MM.1S (cell line): Measurements from ENCODE around the gene ABCB8.

ENCODE experiments used
- DNase-seq: peaks from one replicate; pipeline ENCODE4 v3.0.0-alpha.2; 2015
- H2AFZ ChIP-seq: fragments of 300-600 bp; sonication (generic); 2 replicates; pipeline ENCODE4 v1.6.0; 2016; ENCODE audit warnings: antibody characterized with exemption, low read length
- H3F3A ChIP-seq: fragments of 300-600 bp; sonication (generic); 2 replicates; pipeline ENCODE4 v1.6.1; 2016; ENCODE audit warnings: mild to moderate bottlenecking, antibody characterized with exemption, low read length, moderate library complexity, mixed read lengths; ENCODE audit not compliant: insufficient read depth
- H3K27ac ChIP-seq: fragments of 300-600 bp; sonication (generic); 2 replicates; pipeline ENCODE4 v1.5.1; 2016; ENCODE audit warnings: mild to moderate bottlenecking, low read length
- H3K27me3 ChIP-seq: fragments of 300-600 bp; sonication (generic); replicated peaks from 2 replicates; pipeline ENCODE4 v1.6.0; 2016; ENCODE audit warnings: low read length; ENCODE audit not compliant: insufficient read depth
- H3K36me3 ChIP-seq: fragments of 300-600 bp; sonication (generic); replicated peaks from 2 replicates; pipeline ENCODE4 v1.6.1; 2016; ENCODE audit warnings: mild to moderate bottlenecking, low read length, mixed read lengths; ENCODE audit not compliant: insufficient read depth
- H3K4me1 ChIP-seq: fragments of 300-600 bp; sonication (generic); 2 replicates; pipeline ENCODE4 v1.6.1; 2016; ENCODE audit warnings: low read length, mixed read lengths
- H3K4me2 ChIP-seq: fragments of 300-600 bp; sonication (generic); 2 replicates; pipeline ENCODE4 v1.6.0; 2016; ENCODE audit warnings: low read depth, low read length
- H3K4me3 ChIP-seq: fragments of 300-600 bp; sonication (generic); 2 replicates; pipeline ENCODE4 v1.5.1; 2016; ENCODE audit warnings: low read length, mixed read lengths
- H3K79me2 ChIP-seq: fragments of 300-600 bp; sonication (generic); 2 replicates; pipeline ENCODE4 v1.6.1; 2016; ENCODE audit warnings: mixed run types, low read length, mixed read lengths
- H3K9ac ChIP-seq: fragments of 300-600 bp; sonication (generic); 2 replicates; pipeline ENCODE4 v1.6.1; 2016; ENCODE audit warnings: low read length, mixed read lengths
- H3K9me2 ChIP-seq: fragments of 300-600 bp; sonication (generic); replicated peaks from 2 replicates; pipeline ENCODE4 v1.6.1; 2016; ENCODE audit warnings: mild to moderate bottlenecking, low read length, mixed read lengths; ENCODE audit not compliant: insufficient read depth
- H3K9me3 ChIP-seq: fragments of 300-600 bp; sonication (generic); replicated peaks from 2 replicates; pipeline ENCODE4 v1.6.1; 2016; ENCODE audit warnings: mild to moderate bottlenecking, low read length, mixed read lengths; ENCODE audit not compliant: insufficient read depth
- H4K20me1 ChIP-seq: fragments of 300-600 bp; sonication (generic); 2 replicates; pipeline ENCODE4 v1.6.1; 2016; ENCODE audit warnings: mild to moderate bottlenecking, low read length, moderate library complexity, mixed read lengths; ENCODE audit not compliant: insufficient read depth
- EZH2 ChIP-seq: fragments of 300-600 bp; sonication (generic); optimal IDR thresholded peaks from 2 replicates; pipeline ENCODE3; 2017; ENCODE audit warnings: low read depth, mild to moderate bottlenecking, antibody characterized with exemption, low read length, mixed read lengths
- EZH2phosphoT487 ChIP-seq: fragments of 300-600 bp; sonication (generic); IDR thresholded peaks from 2 replicates; pipeline ENCODE4 v1.6.1; 2018; ENCODE audit warnings: antibody characterized with exemption, low read length
- TF ChIP-seq, protein P1 (sequence below): fragments of 300-600 bp; sonication (generic); IDR thresholded peaks from 2 replicates; pipeline ENCODE4 v1.5.1; 2016; ENCODE audit warnings: antibody characterized with exemption, low read length, mixed read lengths

The ABCB8 gene

DNA sequence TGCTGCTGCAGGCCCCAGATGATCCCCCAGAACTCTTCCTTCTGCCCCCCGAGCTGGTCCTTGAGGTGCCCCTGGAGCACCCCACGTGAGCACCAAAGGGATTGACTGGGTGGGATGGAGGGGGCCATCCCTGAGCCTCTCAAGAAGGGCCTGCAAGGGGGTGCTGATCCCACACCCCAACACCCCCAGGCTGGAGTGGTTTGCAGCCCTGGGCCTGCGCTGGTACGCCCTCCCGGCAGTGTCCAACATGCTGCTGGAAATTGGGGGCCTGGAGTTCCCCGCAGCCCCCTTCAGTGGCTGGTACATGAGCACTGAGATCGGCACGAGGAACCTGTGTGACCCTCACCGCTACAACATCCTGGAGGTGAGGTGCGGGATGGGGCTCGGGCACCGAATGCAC lies 29.2 kb upstream of the ABCB8 start:
- H3K4me1 ChIP-seq = no peaks in the 10 kb centered on the region
- H3K9me3 ChIP-seq = no peaks in the 10 kb centered on the region
- TF ChIP-seq EZH2phosphoT487 (no peak), EZH2 (no peak)
- TF ChIP-seq, protein P1, sequence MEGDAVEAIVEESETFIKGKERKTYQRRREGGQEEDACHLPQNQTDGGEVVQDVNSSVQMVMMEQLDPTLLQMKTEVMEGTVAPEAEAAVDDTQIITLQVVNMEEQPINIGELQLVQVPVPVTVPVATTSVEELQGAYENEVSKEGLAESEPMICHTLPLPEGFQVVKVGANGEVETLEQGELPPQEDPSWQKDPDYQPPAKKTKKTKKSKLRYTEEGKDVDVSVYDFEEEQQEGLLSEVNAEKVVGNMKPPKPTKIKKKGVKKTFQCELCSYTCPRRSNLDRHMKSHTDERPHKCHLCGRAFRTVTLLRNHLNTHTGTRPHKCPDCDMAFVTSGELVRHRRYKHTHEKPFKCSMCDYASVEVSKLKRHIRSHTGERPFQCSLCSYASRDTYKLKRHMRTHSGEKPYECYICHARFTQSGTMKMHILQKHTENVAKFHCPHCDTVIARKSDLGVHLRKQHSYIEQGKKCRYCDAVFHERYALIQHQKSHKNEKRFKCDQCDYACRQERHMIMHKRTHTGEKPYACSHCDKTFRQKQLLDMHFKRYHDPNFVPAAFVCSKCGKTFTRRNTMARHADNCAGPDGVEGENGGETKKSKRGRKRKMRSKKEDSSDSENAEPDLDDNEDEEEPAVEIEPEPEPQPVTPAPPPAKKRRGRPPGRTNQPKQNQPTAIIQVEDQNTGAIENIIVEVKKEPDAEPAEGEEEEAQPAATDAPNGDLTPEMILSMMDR = no peak
- H3K9ac ChIP-seq = no peak overlapping the region
- H3F3A ChIP-seq = no peaks in the 10 kb centered on the region
- H4K20me1 ChIP-seq = no peaks in the 10 kb centered on the region
- no peak for DNase-seq
- peaks cover 15% of the 10 kb centered on the region for H3K27me3 ChIP-seq
- H2AFZ ChIP-seq = no peak overlapping the region
- H3K36me3 ChIP-seq = no peaks in the 10 kb centered on the region
- H3K4me2 ChIP-seq = no peak overlapping the region
- H3K79me2 ChIP-seq = no peaks in the 10 kb centered on the region
- no peak overlapping the region for H3K27ac ChIP-seq
- H3K9me2 ChIP-seq = no peaks in the 10 kb centered on the region
- H3K4me3 ChIP-seq = no peak overlapping the region

DNA sequence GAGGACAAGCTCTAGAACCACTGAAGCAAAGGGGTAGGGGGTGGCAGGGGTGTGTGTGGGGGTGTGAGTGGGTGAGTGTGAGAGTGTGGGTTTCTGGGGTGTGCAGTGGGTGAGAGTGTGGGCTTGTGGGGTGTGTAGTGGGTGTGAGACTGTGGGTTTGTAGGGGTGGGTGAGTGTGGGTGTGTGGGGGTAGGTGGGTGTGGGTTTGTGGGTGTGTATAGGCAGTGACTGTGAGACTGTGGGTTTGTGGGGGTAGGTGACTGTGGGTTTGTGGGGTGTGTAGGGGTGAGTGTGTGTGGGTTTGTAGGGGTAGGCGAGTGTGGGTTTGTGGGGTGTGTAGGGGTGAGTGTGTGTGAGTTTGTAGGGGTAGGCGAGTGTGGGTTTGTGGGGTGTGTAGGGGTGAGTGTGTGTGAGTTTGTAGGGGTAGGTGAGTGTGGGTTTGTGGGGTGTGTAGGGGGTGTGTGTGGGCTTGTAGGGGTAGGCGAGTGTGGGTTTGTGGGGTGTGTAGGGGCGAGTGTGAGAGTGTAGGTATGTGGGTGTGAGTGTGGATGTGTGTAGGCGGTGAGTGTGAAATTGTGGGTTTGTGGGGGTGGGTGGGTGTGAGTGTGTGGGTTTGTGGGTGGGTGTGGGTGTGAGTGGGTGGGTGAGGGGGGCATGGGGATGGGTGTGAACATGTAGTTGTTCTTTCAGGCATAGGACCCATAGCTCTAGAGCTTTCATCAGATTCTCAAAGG lies 28.6 kb upstream of the ABCB8 start:
- Histone ChIP-seq H3F3A (no peaks in the 10 kb centered on the region), H3K27ac (no peak overlapping the region), H3K9me2 (no peaks in the 10 kb centered on the region), H3K4me2 (no peak overlapping the region), H3K4me1 (no peaks in the 10 kb centered on the region), H3K9ac (no peak overlapping the region), H3K79me2 (no peaks in the 10 kb centered on the region), H3K36me3 (no peaks in the 10 kb centered on the region), H3K4me3 (no peak overlapping the region), H3K9me3 (no peaks in the 10 kb centered on the region), H4K20me1 (no peaks in the 10 kb centered on the region), H3K27me3 (peaks cover 15% of the 10 kb centered on the region), H2AFZ (no peak overlapping the region)
- no peak for DNase-seq
- TF ChIP-seq EZH2 (no peak), EZH2phosphoT487 (no peak)
- TF ChIP-seq, protein P1 = no peak

DNA sequence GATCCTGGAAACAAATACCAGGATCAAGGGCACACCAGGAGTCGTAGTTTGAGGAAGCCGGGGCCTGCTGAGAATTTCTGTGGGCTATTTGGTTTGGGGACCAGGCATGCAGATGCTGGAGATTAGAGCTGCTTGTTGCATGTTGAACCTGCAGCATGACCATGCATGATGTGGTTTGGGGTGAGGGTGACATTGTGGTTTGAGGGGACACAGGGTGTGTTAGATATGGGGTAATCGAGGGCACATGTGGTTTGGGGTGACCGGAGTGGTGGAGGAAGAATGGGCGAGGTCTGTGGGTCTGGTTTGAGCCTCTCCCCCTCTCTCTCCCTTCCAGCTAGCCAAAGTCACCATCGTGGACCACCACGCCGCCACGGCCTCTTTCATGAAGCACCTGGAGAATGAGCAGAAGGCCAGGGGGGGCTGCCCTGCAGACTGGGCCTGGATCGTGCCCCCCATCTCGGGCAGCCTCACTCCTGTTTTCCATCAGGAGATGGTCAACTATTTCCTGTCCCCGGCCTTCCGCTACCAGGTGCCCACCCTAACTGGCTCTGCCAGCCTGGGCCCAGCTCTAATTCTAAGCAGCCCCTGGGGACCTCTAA lies 27.3 kb upstream of the ABCB8 start:
- H3K9ac ChIP-seq = no peak overlapping the region
- H3K9me2 ChIP-seq = no peaks in the 10 kb centered on the region
- H3K36me3 ChIP-seq = no peaks in the 10 kb centered on the region
- no peak overlapping the region for H3K4me3 ChIP-seq
- DNase-seq = no peak
- no peak overlapping the region for H3K4me2 ChIP-seq
- H2AFZ ChIP-seq = no peak overlapping the region
- no peaks in the 10 kb centered on the region for H3K79me2 ChIP-seq
- H3F3A ChIP-seq = no peaks in the 10 kb centered on the region
- H3K27me3 ChIP-seq = peaks cover 15% of the 10 kb centered on the region
- H3K27ac ChIP-seq = no peak overlapping the region
- H3K9me3 ChIP-seq = no peaks in the 10 kb centered on the region
- TF ChIP-seq EZH2phosphoT487 = no peak
- TF ChIP-seq, protein P1 = no peak
- H3K4me1 ChIP-seq = no peaks in the 10 kb centered on the region
- no peaks in the 10 kb centered on the region for H4K20me1 ChIP-seq
